GM19025 (cell line): Measurements from ENCODE around the gene ARHGEF38.
"Not testable (repeated sequence)": the region's sequence is repeated elsewhere in the genome, so short reads cannot be mapped to it uniquely, and the experiment has no call there.

Source experiments
- ATAC-seq: cut with Tn5 transposase; IDR thresholded peaks from one replicate; pipeline ENCODE4 v1.9.1; 2021; ENCODE audit warnings: mild to moderate bottlenecking, low read depth, moderate library complexity; ENCODE audit not compliant: unreplicated experiment

ARHGEF38 gene

GRCh38 chr4:105605493-105605892 is 53.1 kb downstream of the ARHGEF38 start:
- no peak for ATAC-seq

GRCh38 chr4:105607876-105608275 is 55.5 kb downstream of the ARHGEF38 start:
- no peak for ATAC-seq

- not testable (repeated sequence) for ATAC-seq
These were observed 57.4 kb downstream of the ARHGEF38 start for GRCh38 chr4:105609819-105610218.

- no peak for ATAC-seq
These were observed 60.9 kb downstream of the ARHGEF38 start for GRCh38 chr4:105613306-105613705.

GRCh38 chr4:105619188-105619931 is 66.9 kb downstream of the ARHGEF38 start:
- no peak for ATAC-seq

GRCh38 chr4:105620640-105621323 is 68.4 kb downstream of the ARHGEF38 start:
- no peak for ATAC-seq

- ATAC-seq = no peak
These were observed 69.8 kb downstream of the ARHGEF38 start for GRCh38 chr4:105622269-105622668.

GRCh38 chr4:105623099-105623498 is 70.7 kb downstream of the ARHGEF38 start:
- ATAC-seq = no peak

- ATAC-seq = no peak
These were observed 72.1 kb downstream of the ARHGEF38 start for GRCh38 chr4:105624530-105624929.

- ATAC-seq = no peak
These were observed 72.8 kb downstream of the ARHGEF38 start for GRCh38 chr4:105625214-105625613.

- no peak for ATAC-seq
These were observed 74.4 kb downstream of the ARHGEF38 start for GRCh38 chr4:105626846-105627245.

GRCh38 chr4:105627620-105628019 is 75.2 kb downstream of the ARHGEF38 start:
- no peak for ATAC-seq

- no peak for ATAC-seq
These were observed 78.5 kb downstream of the ARHGEF38 start for GRCh38 chr4:105630670-105631655.

- no peak for ATAC-seq
These were observed 79.5 kb downstream of the ARHGEF38 start for GRCh38 chr4:105631818-105632400.

- ATAC-seq = no peak
These were observed 80.2 kb downstream of the ARHGEF38 start for GRCh38 chr4:105632599-105632998.

- no peak for ATAC-seq
These were observed 80.8 kb downstream of the ARHGEF38 start for GRCh38 chr4:105633241-105633640.

- ATAC-seq = no peak
These were observed 82.1 kb downstream of the ARHGEF38 start for GRCh38 chr4:105634402-105635080.

GRCh38 chr4:105637408-105638176 is 85.2 kb downstream of the ARHGEF38 start:
- ATAC-seq = peak; percentile 87

- ATAC-seq = no peak
These were observed 89.4 kb downstream of the ARHGEF38 start for GRCh38 chr4:105641845-105642244.
